ENCODE results near the gene HAO1.
"Not testable (repeated sequence)": the region's sequence is repeated elsewhere in the genome, so short reads cannot be mapped to it uniquely, and the experiment has no call there.

HAO1 gene

DNA sequence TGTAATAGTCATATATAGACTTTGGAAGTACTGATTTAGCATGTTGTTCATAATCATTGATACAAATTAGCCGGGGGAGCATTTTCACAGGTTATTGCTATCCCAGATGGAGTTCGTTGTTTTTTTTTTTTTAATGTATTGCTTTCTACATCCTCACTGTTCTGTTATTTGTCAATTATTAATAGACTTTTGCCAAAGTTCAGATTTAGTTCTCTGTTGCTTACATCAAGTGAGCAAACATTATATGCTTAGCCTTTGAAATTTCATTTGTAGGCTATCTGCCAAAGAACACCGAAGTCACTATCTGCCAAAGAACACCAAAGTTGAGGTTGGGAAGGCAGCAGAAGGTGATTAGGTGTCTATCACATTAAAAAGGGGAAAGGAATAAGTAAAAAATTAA lies at the start of gene HAO1:
Gene HAO1 (minus strand): TSS at position 118 of the 400 bp plus-strand sequence. CDS start 36 bp downstream, at position 82.
- DNase-seq (ENCODE audit: low read depth): no peak

DNA sequence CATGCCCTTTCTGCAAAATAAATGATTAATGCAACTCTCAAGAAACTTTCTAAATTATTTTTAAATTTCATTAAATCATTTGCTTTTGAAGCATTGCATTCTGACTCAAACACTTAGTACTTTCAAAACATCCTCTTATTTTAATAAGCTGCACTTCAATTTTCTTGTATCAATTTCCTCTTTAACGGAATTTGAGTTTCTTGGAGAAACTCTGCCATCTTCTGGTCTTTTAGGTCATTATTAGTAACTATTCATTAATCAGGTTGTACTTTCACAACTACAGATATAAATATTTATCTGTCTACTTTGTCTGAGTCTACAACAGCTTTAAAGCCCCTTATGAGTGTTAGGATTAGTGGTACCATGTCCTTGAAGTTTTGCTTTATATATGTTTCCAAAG lies 49.1 kb upstream of the HAO1 start:
- no peak for DNase-seq (ENCODE audit: low read depth)

DNA sequence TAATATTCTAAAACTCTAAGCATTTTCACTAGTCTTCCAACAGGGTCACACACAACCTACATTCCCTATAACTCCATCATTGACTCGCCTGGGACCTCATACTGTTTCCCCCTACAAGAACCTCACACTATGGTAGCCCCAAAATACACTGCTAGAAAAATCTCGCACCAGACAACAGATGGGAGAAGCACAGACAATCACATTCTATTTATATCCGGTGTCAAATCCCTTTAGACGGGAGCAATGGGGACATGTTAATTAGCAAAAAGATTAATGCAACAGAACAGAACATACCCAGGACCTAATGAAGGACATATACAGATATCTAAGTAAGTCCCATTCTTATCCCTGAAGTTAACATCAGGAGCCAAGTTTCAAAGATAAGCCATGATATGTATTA lies 45.7 kb upstream of the HAO1 start:
- DNase-seq (ENCODE audit: low read depth): no peak

DNA sequence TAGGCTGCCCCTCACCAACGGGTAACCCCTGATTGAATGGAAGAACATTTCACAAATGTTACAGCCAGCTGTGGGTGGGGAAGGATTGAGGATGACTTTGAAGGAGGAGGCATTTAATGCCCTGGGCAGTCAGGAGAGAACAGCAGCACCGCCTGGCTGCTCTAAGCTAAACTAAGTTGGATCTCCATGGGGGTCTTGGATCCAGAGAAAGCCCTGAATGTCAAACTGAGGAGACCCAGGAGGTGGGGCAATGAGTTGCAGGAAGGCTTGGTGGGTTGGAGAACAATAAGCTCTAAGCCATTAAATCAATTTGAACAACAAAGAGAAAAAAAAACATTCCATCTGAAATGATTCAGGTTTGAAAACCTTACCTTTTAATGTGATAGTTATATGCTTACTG lies 43.9 kb upstream of the HAO1 start:
- no peak for DNase-seq (ENCODE audit: low read depth)

DNA sequence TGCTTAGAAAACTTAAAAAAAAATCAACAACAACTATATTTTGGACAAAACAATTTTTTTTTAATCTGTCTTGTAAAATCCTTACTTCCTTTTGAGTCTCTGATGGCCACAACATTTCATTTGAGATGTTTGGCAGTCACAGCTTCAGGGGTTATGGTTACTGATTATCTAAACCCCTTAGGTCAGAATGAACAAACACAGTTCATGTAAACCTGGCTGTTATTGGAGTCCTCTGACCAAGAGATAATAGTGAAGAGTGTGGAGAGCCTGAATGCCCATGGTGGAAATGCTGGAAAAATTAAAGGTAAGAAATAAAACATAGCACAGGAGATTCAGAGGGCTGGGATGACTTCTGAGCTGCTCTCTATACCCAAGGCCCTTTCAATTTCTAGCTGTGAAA lies 41.1 kb upstream of the HAO1 start:
- DNase-seq (ENCODE audit: low read depth): no peak

DNA sequence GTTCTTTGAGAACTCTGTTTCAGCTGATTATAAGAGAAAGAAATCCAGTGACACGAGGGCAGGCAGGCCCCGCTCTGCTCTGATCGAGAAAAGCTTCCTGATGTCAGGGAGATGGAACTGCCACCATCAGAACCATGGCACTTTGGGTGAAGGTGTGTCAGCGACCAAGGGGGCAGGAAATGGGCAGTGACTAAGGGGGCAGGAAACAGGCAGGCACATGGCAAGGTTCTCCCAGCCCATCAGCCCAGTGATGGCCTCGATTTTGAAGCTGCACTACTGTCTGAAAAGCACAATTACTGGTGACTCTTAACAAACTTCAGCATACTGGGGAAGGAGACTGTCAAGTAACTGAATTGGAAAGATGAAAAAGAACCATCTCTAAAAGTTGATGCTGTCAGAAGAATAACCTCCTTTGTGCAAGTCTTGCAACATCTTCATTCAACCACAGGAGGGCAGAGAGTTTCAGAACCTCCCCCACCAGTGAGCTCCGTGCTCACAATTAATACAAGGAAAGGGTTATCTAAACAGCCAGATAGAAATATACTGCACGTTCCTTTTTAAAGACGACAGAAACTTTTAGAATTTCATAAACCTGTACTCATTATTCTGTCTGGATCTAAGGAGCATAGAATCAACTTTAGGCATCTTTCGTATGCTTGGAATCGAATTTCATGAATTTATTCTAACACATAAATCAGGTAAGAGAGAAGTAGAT lies 40.2 kb upstream of the HAO1 start:
- peak; percentile 30 for DNase-seq (ENCODE audit: low read depth)

DNA sequence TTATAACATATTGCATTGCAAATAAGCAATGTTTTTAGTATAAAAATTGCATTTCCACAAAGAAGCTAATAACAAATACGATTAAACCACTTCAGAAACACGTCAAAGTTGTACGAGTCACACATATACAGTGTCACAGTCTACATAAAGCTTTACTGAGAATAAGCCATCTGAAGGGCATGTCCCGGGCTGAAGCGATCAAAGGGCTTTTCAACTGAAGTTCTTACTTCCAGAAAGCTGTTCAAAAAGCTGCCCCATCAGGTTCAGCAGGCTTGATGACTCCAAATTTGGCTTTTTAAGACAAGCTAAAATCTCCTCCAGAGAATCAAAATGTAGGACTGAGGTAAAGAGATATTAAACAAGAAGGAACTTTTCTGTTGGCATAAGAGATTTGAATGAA lies 37.5 kb upstream of the HAO1 start:
- no peak for DNase-seq (ENCODE audit: low read depth)

DNA sequence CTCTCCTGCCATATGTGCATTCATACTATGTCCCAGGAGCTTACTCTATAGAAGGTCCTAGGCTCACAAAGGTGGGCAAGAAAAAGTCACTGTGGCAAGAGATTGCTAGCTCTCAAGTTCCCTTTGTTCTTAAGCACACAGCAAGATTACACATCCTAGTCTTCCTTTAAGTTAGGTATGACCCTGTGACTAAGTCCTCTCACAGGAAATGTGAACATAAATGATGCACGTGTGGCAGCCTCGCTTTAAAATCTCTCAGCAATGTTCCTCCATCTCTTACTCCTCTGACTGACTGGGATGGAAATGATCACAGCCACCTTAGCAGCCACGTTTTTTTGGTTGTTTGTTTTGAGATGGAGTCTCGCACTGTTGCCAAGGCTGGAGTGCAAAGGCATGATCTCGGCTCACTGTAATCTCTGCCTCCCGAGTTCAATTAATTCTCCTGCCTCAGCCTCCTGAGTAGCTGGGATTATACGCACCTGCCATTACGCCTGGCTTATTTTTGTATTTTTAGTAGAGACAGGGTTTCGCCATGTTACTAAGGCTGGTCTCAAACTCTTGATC lies 35.7 kb upstream of the HAO1 start:
- no peak for DNase-seq (ENCODE audit: low read depth)

DNA sequence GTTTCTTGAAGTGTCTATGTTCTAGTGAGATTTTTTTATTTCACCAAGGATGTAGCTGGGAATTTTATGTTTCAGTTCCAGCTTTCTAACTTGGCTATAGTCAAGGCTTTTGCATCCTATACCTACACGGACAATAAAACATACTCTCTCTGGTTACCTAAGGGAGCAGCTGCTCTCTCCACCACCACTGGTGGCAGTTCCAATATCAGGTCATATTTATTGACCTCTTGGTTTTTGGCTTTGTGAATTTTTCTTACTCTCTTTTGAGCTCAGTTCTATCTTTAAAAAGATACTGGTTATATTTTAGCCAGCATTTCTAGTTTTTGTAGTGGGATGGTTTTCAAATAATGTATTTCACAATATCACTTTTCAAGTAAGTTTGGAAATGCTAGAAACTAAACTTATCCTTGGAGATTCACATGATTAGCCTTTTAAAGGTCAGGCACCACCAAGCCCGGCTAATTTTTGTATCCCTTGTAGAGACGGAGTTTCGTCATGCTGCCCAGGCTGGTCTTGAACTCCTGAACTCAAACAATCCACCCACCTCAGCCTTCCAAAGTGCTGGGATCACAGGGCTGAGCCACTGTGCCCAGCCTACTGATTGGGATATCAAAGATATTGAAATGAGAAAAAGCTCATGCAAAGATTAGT lies 34.7 kb upstream of the HAO1 start:
- no peak for DNase-seq (ENCODE audit: low read depth)

DNA sequence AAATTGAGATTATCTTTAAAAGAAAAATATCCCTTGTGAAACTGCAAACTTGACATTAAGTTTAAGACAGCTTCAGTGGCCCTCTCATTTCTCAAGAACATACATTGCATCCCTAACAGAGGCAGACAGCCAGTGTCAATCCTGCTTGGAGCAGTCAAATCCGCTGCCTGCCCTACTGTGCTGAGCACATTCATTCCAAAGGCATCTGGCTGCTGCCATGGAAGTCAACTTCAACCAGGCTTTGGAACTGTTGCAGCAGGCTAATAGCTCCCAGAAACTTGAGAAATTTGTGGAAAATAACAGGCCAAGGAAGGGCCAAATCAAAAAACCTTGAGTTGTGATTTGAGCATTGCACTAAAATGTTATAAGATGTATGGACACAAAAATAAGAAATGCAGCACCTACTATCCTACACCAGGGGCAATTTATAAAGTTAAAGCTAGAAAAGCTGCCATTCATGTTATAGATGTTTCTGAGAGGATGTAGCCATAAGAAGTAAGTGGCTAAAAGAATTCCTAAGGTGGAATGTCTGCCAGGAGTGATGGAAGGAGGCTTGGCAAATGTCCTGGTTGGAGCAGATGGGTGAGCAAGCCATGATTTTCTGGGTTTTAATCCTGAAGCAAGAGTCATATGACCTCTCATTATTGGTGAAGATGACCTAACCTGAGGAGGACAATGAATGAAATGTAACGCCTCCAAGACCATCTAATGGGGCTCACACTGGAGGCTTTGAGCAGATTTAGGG lies 31.4 kb upstream of the HAO1 start:
- DNase-seq (ENCODE audit: low read depth): no peak

DNA sequence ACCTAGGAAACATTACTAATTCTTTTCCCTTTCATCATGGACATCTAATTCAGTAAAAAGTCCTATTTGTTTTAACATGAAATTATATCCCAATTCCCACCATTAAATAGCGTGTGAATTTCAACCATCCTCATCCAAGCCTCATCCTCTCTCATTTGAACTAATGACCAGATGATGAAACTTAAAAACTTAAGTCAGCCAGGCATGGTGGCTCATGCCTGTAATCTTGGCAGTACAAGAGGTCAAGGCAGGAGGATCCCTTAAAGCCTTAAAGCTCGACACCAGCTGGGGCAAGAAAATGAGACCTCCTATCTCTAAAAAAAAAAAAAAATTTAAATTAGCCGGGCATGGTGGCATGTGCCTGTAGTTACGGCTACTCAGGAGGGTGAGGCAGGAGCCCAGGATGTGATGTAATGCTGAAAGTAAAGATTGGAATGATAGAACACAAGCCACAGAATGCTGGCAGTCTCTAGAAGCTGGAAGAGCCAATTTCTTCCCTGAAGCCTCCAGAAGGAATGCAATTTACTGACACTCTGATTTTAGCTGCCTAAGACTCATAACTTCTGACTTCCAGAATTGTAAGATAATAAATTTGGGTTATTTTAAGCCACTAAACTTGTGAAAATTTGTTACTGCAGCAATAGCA lies 27.1 kb upstream of the HAO1 start:
- DNase-seq (ENCODE audit: low read depth): no peak

DNA sequence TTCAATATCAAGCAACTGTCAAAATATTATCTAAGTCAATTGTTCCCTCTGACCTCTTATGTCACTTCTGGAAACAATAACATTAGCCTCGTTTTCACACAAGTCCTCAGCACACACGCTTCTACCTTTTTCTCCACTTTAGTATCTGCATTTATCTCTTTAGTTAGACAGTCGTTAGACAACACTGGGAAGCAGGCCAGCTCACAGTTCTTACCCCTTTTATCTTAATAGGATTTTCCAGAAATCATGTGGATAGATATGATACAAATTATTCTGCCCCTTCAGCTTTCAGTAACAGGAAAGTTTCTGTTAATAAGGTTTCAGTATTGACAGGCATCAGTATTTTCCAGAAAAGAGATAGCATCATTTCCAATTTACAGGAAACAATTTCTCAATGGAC lies 25.9 kb upstream of the HAO1 start:
- DNase-seq (ENCODE audit: low read depth): no peak

DNA sequence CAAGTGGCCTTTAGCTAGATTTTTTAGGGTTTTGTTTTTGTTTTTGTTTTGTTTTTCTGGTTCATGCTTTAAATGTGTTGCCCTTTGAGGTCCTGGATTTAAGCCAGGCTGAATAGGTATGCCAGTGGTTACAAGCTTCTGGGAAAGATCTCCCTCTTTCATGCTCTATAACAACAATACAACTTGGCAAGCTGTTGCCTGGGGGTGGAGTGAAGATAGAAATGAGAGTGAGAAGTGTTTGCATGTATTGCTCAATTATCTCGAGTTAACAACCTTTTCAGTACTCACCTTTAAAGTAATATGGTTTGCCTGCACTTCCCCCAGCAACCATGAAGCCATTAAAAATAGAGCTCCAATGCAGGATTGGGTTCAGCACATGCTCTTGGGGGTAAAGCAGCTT lies 19.2 kb upstream of the HAO1 start:
- DNase-seq (ENCODE audit: low read depth): no peak

DNA sequence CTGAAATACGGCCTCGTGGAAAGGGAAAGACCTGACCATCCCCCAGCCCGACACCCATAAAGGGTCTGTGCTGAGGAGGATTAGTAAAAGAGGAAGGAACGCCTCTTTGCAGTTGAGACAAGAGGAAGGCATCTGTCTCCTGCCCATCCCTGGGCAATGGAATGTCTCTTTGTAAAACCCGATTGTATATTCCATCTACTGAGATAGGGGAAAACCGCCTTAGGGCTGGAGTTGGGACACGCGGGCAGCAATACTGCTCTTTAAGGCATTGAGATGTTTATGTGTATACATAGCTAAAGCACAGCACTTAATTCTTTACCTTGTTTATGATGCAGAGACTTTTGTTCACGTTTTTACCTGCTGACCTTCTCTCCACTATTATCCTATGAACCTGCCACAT lies 16.3 kb upstream of the HAO1 start:
- not testable (repeated sequence) for DNase-seq (ENCODE audit: low read depth)

DNA sequence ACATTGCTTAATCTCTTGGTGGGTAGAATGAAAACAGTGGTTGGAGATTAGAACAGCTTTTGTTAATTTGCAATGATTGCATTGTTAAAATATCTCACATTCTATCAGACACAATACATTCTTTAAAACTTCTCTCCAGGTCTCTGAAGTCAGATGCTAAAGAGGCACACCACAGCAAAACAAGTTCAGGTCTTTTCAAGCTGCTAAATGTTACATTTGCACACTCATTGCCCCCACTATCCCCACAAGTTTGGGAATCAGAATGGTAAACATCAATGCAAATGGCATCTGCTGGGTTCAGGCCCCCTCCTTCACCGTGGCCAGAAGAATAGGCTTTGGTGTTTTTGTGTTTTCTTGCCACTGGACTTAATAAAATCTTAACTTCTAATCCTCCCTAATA lies 10.1 kb upstream of the HAO1 start:
- no peak for DNase-seq (ENCODE audit: low read depth)

DNA sequence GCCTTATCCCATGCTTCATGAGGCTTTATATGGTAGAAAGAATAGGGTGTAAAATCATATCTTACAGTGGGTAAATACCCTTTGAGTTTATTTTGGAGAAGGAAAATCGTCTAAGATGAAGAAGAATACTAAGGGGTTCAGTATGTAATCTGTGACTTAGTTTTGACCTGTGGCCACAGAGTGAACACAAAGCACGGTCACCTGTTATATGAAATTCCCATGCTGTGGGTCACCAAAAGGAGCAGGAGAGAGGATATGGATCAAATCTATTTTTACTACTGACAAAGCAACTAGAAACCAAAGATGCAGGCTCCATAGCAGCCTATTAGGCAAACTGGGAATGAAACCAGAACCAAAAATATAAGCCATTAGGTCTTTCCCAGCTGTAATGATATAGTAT lies 3.6 kb upstream of the HAO1 start:
- DNase-seq (ENCODE audit: low read depth): no peak

DNA sequence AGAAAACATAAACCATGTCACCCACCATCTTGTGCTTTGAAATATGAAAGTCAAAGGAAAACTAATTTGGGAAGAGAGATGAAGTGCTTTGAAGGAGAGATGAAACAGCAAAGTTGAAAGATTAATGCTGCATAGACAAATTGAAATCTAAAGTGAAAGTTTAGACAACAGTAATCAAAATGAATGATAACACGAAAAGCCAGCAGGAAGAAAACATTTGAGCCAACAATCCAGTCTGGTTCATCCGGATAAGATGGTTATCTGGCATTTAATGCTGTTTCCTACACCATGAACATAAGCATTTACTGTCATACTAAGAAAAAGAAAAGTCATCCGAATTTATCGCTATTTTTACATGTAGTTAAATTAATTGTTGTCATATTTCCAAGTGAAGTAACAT lies 595 bp downstream of the HAO1 start:
- no peak for DNase-seq (ENCODE audit: low read depth)

DNA sequence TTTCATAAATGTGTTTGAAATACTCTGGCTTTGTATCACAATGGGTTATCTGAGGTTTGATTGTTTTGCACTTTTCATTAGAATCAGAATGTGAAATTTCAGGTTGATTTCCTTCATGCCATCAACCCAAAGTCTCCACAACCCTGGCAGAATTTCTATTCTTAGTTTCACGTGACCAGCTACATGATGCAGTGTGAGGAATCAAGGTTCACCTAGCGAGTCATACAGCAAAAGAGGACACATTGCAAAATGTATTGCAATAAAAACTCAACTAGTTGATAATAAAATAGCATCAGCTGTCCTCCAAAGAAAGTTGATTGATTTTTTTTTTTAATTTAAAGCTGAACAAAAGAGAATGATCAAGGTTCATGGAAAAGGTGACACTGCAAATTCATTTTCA lies 2.2 kb downstream of the HAO1 start:
- DNase-seq (ENCODE audit: low read depth): no peak

DNA sequence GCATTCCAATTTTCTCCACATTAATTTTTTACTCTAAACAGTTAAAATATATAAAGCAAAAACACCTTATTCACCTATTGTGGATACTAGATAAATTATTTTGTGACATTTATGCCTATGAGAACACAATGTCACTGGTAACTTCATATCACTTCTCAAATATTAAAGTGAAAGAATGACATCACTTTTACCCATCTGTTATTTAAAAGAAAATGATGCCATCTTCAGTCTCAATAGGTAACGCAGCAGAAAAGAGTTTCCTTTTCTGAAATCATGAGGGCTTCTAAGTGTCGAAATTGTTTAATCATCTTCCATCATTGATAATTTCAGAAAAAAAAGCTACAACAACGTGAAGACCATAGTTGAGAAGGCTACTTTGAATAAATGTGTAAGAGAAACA lies 2.9 kb downstream of the HAO1 start:
- DNase-seq (ENCODE audit: low read depth): no peak

DNA sequence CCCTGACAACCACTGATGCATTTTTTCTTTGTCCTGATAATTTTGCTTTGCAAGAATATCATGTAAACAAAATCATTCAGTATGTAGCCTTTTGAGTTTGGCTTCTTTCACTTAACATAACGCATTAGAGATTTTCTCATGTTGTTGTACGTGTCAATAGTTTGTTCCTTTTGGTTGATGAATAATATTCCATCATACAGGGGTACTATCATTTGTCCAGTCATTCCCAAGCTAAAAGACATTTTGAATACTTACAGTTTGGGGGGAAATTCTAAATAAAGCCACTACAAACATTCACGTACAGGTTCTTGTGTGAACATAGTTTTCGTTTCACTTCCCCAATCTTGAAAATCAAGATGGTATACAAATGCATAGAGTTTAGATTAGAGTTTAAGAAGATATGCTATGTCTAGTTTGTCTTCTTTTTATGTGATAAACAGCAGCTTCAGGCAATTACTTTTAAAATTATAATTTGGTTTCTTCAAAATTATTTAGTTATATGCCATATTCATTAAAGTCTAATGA lies 5.2 kb downstream of the HAO1 start:
- DNase-seq (ENCODE audit: low read depth): no peak

DNA sequence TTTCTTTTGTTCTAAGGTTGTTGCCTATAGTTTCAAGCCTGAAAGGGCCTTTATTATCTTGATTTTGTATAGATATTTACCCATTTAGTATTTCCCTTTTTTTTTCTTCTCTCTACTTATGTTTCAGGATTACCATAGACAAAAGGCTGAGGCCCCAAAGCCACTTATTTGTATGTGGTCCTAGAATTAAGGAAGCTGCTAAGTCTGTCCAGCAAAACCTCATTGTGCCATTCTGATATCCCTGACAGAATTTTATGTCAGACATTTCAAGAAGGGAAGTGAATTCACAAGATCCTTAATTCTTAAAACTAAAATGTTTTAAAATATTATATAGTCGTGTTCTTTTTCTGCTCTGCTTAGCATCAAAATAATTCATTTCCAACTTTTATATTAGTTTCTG lies 6.9 kb downstream of the HAO1 start:
- DNase-seq (ENCODE audit: low read depth): no peak

DNA sequence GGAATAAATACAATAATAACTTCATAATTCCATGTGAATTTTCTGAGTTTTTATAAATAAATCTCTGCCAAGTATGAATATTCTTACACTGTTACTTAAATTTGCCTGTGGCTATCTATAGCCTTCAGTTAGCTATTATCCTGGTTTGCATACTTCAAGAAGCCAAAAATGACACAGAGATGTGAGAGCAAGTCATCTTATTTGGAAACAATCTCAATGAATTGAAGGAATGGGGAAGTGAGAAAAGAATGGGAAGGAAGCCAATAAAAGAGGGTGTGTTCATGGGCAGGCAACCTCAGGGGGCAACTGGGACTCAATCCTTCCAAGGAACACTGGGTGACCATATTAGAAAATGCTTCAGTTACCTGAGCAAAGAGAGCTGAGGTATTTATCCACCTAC lies 9.9 kb downstream of the HAO1 start:
- DNase-seq (ENCODE audit: low read depth): no peak

All from CMK (cell line).